UCSD-AML1 (cell line): ENCODE measurements around the gene SLC39A9.
"Not testable (repeated sequence)": the region's sequence is repeated elsewhere in the genome, so short reads cannot be mapped to it uniquely, and the experiment has no call there.

Experiments
- DNase-seq: peaks from one replicate; lab custom pipeline; 2025; ENCODE audit not compliant: unreplicated experiment; lab: John Stamatoyannopoulos, UW

SLC39A9 gene

GRCh38 chr14:69368381-69368780, 30.1 kb upstream of the SLC39A9 start:
- no peak for DNase-seq

- no peak for DNase-seq
Measured at GRCh38 chr14:69370061-69370460, 28.4 kb upstream of the SLC39A9 start.

DNA sequence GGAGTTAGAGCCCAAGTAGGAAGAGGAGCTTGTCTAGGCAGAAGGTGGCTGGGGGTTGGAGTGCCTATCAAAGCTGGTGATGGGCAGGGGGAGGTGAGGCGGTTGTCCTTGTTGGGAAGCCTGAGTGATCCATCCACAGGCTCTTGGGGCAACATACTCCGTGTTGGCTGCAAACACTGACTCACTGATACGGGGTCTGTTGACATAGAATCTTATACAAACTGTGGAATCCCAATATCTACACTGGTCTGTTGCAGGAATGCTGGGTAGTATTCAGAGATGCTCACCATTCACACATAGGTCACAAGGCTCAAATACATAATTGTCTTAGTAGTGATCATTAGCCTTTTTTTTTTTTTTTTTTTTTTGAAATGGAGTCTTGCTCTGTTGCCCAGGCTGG, 26.3 kb upstream of the SLC39A9 start:
- DNase-seq = no peak

DNA sequence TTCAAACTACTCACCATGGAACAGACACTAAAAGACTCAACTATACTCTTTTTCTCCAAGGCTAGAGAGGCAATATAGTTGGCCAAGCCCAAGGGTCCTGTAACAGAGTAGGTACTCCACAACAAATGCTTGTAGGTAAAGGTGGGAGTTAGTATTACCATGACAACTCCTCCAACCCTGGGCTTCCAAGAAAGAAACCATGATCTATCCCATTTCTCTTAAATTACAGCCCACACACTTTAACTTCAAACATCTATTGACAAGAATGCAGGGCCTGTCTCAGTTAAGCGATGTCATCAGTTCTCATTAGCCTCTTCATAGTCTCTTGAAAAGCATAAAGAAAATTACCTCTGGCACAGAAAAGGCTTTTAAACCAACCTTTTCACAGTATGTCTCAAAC, 25.4 kb upstream of the SLC39A9 start:
- DNase-seq = no peak

- no peak for DNase-seq
Measured at GRCh38 chr14:69374235-69374634, 24.3 kb upstream of the SLC39A9 start.

DNA sequence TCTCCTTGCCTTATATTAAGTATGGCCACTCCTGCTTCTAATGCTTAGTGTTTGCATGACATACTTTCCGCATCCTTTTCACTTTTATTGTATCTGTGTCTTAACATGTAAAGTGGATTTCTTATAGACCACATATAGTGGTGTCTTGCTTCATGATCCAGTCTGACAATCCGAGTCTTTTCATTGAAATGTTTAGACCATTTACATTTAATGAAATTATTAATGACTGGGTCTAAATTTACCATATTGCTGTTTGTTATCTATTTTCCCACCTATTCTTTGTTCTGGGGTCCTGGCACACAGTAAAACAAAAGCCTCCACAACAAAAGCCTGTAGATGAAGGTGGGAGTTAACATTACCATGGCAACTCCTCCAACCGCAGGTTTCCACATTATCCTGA, 23.3 kb upstream of the SLC39A9 start:
- no peak for DNase-seq

DNA sequence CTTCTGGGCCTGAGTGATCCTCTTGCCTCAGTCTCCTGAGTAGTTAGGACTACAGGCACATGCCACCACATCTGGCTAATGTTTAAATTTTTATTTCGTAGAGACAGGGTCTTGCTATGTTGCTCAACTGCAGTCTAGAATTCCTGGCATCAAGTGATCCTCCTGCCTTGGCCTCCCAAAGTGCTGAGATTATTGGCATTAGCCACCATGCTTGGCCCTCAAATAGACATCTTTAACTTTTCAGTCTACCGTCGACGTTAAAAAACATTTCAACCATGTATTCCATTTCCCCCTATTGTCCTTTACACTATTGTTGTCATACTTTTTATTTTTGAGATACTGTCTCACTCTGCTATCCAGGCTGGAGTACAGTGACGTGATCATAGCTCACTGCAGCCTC, 22.8 kb upstream of the SLC39A9 start:
- DNase-seq = no peak

DNA sequence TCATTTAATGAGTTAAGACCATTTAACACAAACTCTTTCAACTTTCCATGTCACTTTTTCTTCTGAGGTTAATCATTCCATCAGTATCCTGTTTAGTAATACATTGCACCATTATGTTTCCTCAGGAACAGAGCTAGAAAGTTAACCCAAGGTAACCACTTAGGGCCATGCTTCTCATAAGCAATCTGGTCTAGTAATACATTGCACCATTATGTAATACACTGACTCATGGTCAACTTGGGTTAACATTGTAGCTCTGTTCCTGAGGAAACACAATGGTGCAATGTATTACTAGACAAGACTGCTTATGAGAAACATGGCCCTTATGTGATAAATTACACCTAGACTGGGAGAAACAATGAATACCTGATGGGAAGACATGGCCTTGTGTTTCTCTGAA, 22.1 kb upstream of the SLC39A9 start:
- DNase-seq = no peak

- DNase-seq = no peak
Measured at GRCh38 chr14:69378274-69378673, 20.2 kb upstream of the SLC39A9 start.

DNA sequence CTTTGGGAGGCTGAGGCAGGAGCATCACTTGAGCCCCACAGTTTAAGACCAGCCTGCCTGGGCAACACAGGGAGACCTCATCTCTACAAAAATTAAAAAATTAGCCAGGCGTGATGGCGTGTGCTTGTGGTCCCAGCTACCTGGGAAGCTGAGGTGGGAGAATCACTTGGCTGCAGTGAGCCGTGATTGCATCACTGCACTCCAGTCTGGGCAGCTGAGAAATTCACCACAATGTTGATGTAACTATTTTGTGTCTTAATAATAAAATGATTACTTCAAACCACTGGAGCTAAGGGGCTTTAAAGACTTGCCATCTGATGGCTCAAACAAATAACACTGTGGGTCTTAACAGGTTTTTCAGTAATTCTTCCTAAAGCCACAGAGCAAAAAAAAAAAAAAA, 11.2 kb upstream of the SLC39A9 start:
- DNase-seq = no peak

DNA sequence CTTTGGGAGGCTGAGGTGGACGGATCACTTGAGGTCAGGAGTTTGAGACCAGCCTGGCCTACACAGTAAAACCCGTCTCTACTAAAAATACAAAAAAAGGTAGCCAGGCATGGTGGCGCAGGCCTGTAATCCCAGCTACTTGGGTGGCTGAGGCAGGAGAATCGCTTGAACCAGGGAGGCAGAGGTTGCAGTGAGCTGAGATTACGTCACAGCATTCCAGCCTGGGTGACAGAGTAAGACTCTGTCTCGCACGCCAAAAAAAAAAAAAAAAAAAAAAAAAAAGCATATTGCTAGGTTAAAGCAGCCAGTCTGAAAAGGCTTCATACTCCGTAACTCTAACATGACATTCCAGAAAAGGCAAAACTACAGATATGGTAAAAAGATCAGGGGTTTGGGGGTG, 7.1 kb upstream of the SLC39A9 start:
- not testable (repeated sequence) for DNase-seq

DNA sequence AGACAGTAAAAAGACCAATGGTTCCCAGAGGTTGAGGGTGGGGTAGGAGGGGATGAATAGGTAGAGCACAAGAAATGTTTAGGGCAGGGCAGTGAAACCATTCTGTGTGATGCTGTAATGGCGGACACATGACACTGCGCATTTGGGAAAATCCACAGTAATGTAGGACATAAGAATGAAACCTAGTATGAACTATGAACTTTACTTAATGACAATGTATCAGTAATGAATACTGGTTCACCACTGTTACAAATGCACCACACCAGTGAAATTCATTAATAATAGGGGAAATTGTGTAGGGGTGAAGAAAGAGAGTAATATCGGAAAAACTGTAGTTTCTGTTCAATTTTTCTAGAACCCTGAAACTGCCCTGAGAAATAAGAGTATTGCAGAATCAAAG, 6.0 kb upstream of the SLC39A9 start:
- DNase-seq = no peak

DNA sequence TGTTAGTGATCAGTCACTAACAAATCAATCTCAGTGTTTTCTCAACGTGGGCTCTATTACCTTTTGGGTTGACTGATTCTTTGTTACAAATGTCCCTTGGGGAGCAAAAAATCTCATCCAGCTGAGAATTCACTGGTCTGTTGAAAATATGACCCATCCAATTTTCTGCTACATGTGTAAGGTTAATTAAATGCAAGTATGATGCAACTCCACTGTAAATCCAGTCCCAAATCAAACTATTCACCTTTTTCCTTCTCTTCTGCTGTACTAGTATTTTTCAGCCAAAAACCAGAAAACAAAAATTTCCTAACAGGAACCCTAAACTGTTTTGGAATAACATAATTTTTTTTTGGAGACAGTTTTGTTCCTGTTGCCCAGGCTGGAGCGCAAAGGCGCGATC, 2.6 kb upstream of the SLC39A9 start:
- DNase-seq = no peak

GRCh38 chr14:69398818-69399210, 322 bp downstream of the SLC39A9 start:
- no peak for DNase-seq

DNA sequence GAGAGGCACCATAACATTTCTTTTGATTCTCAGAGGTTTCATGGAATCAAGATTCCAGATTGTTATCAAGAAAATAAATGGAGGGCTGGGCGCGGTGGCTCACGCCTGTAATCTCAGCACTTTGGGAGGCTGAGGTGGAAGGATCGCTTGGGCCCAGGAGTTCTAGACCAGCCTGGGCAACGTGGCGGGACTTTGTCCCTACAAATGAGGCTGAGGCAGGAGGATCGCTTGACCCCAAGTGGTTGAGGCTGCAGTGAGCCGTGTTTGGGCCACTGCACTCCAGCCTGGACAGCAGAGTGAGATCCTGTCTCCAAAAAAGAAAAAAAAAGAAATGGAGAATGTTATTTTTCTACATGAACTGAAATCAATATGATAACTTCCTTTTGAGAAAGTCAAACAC, 1.3 kb downstream of the SLC39A9 start:
- no peak for DNase-seq

GRCh38 chr14:69400154-69400553, 1.7 kb downstream of the SLC39A9 start:
- no peak for DNase-seq

GRCh38 chr14:69401841-69402240, 3.3 kb downstream of the SLC39A9 start:
- no peak for DNase-seq

DNA sequence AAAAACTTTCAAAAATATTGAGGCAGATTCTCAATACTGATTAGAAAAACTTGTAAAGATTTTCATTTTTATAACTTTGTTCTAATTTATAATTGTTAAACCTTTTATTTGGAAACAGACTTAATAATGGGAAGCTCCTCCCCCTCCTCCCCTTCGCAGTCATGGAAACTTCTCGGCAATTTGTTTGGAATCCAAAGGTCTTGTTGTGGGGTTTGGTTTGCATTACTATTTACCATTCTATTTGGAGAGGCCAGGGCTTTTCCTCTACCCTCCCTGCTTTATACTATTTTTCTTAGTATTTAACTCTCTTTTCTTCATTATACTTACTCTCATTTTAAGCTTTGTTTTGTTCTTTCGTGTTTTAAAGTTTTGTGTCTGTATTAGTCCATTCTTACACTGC, 6.0 kb downstream of the SLC39A9 start:
- no peak for DNase-seq

DNA sequence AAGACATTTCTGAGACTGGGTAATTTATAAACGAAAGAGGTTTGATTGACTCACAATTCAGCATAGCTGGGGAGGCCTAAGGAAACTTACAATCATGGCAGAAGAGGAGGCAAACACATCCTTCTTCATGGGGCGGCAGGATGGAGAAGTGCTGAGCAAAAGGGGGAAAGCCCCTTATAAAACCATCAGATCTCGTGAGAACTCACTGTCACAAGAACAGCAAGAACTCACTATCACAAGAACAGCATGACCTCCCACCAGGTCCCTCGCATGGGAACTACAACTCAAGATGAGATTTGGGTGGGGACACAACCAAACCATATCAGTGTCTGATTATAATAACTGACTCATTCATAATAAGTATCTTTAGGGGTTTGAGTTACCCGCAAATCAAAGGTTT, 6.4 kb downstream of the SLC39A9 start:
- no peak for DNase-seq

- DNase-seq = no peak
Measured at GRCh38 chr14:69405762-69406161, 7.3 kb downstream of the SLC39A9 start.

DNA sequence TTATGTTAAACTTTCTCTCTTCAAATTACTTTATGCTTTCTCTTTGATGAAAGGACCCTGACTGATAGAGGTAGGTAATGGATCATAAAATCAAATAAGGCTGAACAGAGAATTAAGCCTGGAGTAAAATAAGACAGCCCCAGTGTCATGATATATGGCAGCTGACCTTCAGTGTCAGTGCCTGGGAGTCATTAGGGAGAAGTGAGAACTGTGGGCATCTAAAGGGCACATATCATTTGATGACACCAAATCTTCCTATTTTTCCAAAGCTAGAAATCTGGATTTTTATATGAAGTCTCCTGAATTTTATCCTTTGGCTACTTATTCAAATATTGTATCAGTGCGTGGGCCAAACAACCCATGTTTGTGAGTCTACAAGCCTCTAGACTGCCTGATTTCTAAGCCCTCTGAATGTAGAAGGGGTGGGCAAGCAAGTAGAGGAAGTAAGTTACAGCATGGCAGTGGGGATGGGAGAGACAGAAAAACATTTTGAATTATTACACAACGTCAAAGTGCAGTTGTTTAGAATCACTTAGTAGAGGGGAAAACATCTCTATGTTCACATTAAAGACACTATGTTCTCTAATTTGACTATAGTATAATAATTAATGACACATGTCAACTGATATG, 10.0 kb downstream of the SLC39A9 start:
- no peak for DNase-seq

DNA sequence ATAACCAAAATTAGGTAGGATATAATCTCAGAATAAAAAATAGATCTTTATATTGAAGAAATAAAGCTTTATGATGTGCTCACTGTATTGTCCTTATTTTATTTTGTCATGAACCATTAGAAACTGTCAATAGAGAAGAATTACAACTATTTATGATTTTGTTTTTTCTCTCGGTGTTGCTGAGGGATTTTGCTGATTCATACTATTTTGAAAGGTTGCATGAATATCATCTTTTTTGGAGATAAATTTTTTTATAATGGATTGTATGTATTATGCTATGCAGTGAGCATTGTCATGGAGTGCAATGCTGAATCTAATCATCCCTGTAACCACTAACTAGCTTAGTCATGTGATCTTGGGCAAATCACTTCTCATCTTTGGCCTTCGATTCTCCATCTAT, 15.0 kb downstream of the SLC39A9 start:
- no peak for DNase-seq

DNA sequence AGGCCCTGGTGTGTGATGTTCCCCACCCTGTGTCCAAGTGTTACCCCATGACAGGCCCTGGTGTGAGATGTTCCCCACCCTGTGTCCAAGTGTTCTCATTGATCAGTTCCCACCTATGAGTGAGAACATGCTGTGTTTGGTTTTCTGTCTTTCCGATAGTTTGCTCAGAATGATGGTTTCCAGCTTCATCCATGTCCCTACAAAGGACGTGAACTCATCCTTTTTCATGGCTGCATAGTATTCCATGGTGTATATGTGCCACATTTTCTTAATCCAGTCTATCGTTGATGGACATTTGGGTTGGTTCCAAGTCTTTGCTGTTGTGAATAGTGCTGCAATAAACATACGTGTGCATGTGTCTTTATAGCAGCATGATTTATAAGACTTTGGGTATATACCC, 17.6 kb downstream of the SLC39A9 start:
- DNase-seq = not testable (repeated sequence)

GRCh38 chr14:69423279-69423678, 24.8 kb downstream of the SLC39A9 start:
- DNase-seq = no peak
